Measurements from ENCODE around the gene FANCI.

The FANCI gene

DNA sequence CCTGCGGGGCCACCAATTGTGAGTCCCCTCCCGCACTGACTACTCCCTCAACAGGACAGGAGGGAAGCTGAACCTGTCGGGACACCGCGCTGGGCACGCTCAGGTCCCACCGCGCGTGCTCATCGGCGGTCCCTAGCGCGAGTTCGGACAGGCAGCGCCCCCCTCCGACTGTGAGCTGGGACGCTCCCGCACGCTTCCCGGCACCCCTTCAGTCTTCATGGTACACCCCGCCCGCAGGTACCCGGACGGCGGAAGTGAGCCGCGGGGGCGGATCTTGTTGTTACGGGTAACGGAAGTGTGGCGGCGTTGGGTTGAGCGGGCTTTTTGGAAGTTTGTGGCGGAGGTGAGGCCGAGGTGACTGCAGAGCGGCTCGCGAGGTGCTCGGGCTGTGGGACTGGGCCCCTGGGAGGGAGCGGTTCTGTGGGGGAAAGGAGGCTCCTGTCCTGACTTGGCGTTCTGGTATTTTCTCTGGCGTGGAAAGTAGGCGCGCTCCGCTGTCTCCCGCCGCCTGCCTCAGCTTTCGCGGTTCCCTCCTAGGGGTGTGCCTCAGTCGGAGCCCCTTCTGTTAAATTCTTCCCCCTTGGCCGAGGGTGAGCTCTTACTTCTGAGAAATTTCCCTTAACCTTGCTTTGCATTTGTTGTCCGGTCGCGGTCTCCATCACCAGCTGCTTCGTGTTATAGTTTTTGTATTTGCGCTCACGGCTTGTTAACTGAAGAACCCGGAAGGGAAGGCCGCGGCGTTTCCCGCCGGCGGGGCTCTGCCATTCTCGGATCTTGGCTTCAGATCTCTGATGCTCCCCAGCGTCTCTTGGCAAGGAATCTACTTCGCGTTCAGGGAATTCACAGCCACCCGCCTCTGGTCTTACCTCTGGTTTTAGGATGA is at the start of gene FANCI:
Gene FANCI, plus strand, starts transcription at position 289 of the 883 bp plus-strand sequence. CDS start 3,669 bp downstream, outside the sequence.
- TF ChIP-seq CTCF (IDR thresholded peaks at IDR 0.05; ENCODE audit: borderline replicate concordance, insufficient read depth, low read depth, low read length) = peak; percentile 56; the same call in 1 of the 2 replicates

GRCh38 chr15:89194608-89195007 is 49.2 kb upstream of the FANCI start:
- TF ChIP-seq CTCF (IDR thresholded peaks at IDR 0.05; ENCODE audit: borderline replicate concordance, insufficient read depth, low read depth, low read length) = no peak
- H3K4me3 ChIP-seq (ENCODE audit: low read depth, low read length) = no peak overlapping the region

More for the DNA sequence above, at the start of gene FANCI:
- H3K4me3 ChIP-seq (ENCODE audit: low read depth, low read length) = peak within 1 kb of the TSS; percentile 93

- H3K4me3 ChIP-seq (ENCODE audit: low read depth, low read length) = no peak overlapping the region
- no peak for TF ChIP-seq CTCF (IDR thresholded peaks at IDR 0.05; ENCODE audit: borderline replicate concordance, insufficient read depth, low read depth, low read length)
These were observed 47.9 kb upstream of the FANCI start for GRCh38 chr15:89195836-89196235.

GRCh38 chr15:89196241-89196640 is 47.5 kb upstream of the FANCI start:
- no peak overlapping the region for H3K4me3 ChIP-seq (ENCODE audit: low read depth, low read length)
- TF ChIP-seq CTCF (IDR thresholded peaks at IDR 0.05; ENCODE audit: borderline replicate concordance, insufficient read depth, low read depth, low read length) = no peak

DNA sequence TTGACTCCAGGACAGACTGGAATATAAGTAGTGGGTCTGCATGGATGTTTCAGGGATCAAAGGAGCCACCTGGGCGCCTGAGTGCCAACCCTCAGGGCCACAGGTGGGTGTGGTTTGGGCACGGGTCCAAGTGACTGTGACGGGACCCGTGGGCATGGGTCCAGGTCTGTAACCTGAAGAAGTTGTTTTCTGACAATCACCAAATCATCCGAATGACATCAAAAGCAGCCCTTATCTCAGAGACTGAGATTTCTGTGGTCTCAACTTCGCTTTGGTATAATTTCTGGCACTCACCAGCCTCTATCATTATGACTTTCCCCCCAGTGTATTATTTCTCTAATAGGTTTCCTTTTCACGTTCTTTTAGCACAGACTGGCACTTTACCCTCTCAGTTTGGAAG is 46.8 kb upstream of the FANCI start:
- no peak for TF ChIP-seq CTCF (IDR thresholded peaks at IDR 0.05; ENCODE audit: borderline replicate concordance, insufficient read depth, low read depth, low read length)

GRCh38 chr15:89197503-89197971 is 46.2 kb upstream of the FANCI start:
- H3K4me3 ChIP-seq (ENCODE audit: low read depth, low read length) = no peak overlapping the region

More for the DNA sequence above, 46.8 kb upstream of the FANCI start:
- no peak overlapping the region for H3K4me3 ChIP-seq (ENCODE audit: low read depth, low read length)

More at GRCh38 chr15:89197503-89197971, 46.2 kb upstream of the FANCI start:
- TF ChIP-seq CTCF (IDR thresholded peaks at IDR 0.05; ENCODE audit: borderline replicate concordance, insufficient read depth, low read depth, low read length) = no peak

All from GM12875 (cell line).